IMR-90 (cell line): ENCODE data around the gene TTC23. TPM values are rescaled to one million over a fixed set of nuclear protein-coding genes. Genes with fewer than 3 reads are reported as not detected.

Experiments used
- ATAC-seq: fragments of 200-7000 bp; cut with Tn5 transposase; 2 replicates; pipeline ENCODE4 v1.9.1; 2020; ENCODE audit warnings: low read depth, mild to moderate bottlenecking, moderate library complexity
- BruUV-seq: library from RNA; stranded (reverse); fragments of 400-500 nt; replicated peaks from 2 replicates; lab custom pipeline; 2021; lab: Mats Ljungman, UMichigan
- CTCF ChIA-PET: fragments of 300-600 bp; formaldehyde crosslinking; extraction: SDS; loops from one replicate; lab custom pipeline; 2021; ENCODE audit warnings: antibody characterized with exemption; lab: Yijun Ruan, JAX
- POLR2A ChIA-PET: fragments of 300-600 bp; sonication (Branson Sonifier 250); formaldehyde crosslinking; loops from one replicate; lab custom pipeline; 2022; ENCODE audit warnings: antibody characterized with exemption; ENCODE audit not compliant: unreplicated experiment; lab: Charles Lee
- DNase-seq: peaks from one replicate; pipeline ENCODE4 v3.0.0; 2013
- H2AFZ ChIP-seq: replicated peaks from 2 replicates; pipeline ENCODE3; 2013; ENCODE audit warnings: low read length, mild to moderate bottlenecking; ENCODE audit not compliant: poor library complexity
- H2AK5ac ChIP-seq: 2 replicates; pipeline ENCODE4 v1.6.1; 2013; ENCODE audit warnings: low read depth, low read length, inconsistent platforms
- H2AK9ac ChIP-seq: replicated peaks from 2 replicates; pipeline ENCODE3; 2013; ENCODE audit warnings: mild to moderate bottlenecking, low read depth, low read length, moderate library complexity; ENCODE audit not compliant: poor library complexity
- H2BK120ac ChIP-seq: 2 replicates; pipeline ENCODE4 v1.6.1; 2013; ENCODE audit warnings: low read depth, low read length, inconsistent platforms
- H2BK15ac ChIP-seq: 3 replicates; pipeline ENCODE4 v1.6.1; 2013; ENCODE audit warnings: low read depth, low read length, inconsistent platforms
- H2BK20ac ChIP-seq: 2 replicates; pipeline ENCODE4 v1.6.1; 2013; ENCODE audit warnings: low read depth, mild to moderate bottlenecking, inconsistent platforms, low read length, moderate library complexity
- H2BK5ac ChIP-seq: 2 replicates; pipeline ENCODE4 v1.6.1; 2013; ENCODE audit warnings: mild to moderate bottlenecking, low read depth, low read length, inconsistent platforms; ENCODE audit not compliant: poor library complexity, severe bottlenecking
- H3K14ac ChIP-seq: replicated peaks from 2 replicates; pipeline ENCODE4 v1.6.1; 2013; ENCODE audit warnings: low read depth, low read length, inconsistent platforms
- H3K18ac ChIP-seq: 2 replicates; pipeline ENCODE4 v1.6.1; 2013; ENCODE audit warnings: low read depth, low read length, control low read depth
- H3K23ac ChIP-seq: 2 replicates; pipeline ENCODE4 v1.6.1; 2013; ENCODE audit warnings: low read depth, low read length, inconsistent platforms
- H3K27ac ChIP-seq: 2 replicates; pipeline ENCODE4 v1.5.1; 2013; ENCODE audit warnings: mild to moderate bottlenecking, control low read depth, low read length; ENCODE audit not compliant: insufficient read depth
- H3K27me3 ChIP-seq: 2 replicates; pipeline ENCODE4 v1.6.1; 2013; ENCODE audit warnings: low read length; ENCODE audit not compliant: control insufficient read depth, insufficient read depth
- H3K36me3 ChIP-seq: 2 replicates; pipeline ENCODE4 v1.6.1; 2013; ENCODE audit warnings: low read length, mixed read lengths; ENCODE audit not compliant: control insufficient read depth, insufficient read depth
- H3K4ac ChIP-seq: 2 replicates; pipeline ENCODE4 v1.6.1; 2013; ENCODE audit warnings: low read depth, low read length, inconsistent platforms
- H3K4me1 ChIP-seq: 2 replicates; pipeline ENCODE4 v1.6.1; 2013; ENCODE audit warnings: low read length, mixed read lengths; ENCODE audit not compliant: control insufficient read depth, insufficient read depth
- H3K4me2 ChIP-seq: 2 replicates; pipeline ENCODE4 v1.6.1; 2013; ENCODE audit warnings: low read depth, mild to moderate bottlenecking, control low read depth, low read length, moderate library complexity
- H3K4me3 ChIP-seq: 2 replicates; pipeline ENCODE4 v1.5.1; 2013; ENCODE audit warnings: low read depth, mild to moderate bottlenecking, control low read depth, low read length, moderate library complexity; ENCODE audit not compliant: insufficient read depth
- H3K56ac ChIP-seq: 2 replicates; pipeline ENCODE4 v1.6.1; 2013; ENCODE audit warnings: low read length, inconsistent platforms; ENCODE audit not compliant: insufficient read depth; ENCODE audit errors: extremely low read depth
- H3K79me1 ChIP-seq, 2 experiments: 2 replicates each; pipeline ENCODE4 v1.6.1; 2013; ENCODE audit warnings: low read length in 2 of 2, inconsistent platforms in 1 of 2, low read depth in 1 of 2
- H3K9ac ChIP-seq: 2 replicates; pipeline ENCODE4 v1.6.1; 2013; ENCODE audit warnings: low read depth, low read length, control low read depth
- H3K9me1 ChIP-seq: 2 replicates; pipeline ENCODE4 v1.6.1; 2013; ENCODE audit warnings: low read length, inconsistent platforms; ENCODE audit not compliant: insufficient read depth
- H3K9me3 ChIP-seq: 2 replicates; pipeline ENCODE4 v1.6.1; 2013; ENCODE audit warnings: low read length; ENCODE audit not compliant: control insufficient read depth, insufficient read depth
- H4K20me1 ChIP-seq: 2 replicates; pipeline ENCODE4 v1.6.1; 2013; ENCODE audit warnings: low read length, inconsistent platforms; ENCODE audit not compliant: insufficient read depth
- H4K5ac ChIP-seq: 2 replicates; pipeline ENCODE4 v1.6.1; 2013; ENCODE audit warnings: mild to moderate bottlenecking, low read depth, low read length, control low read depth
- H4K8ac ChIP-seq, 2 experiments: 2 replicates each; pipeline ENCODE4 v1.6.1; 2013; ENCODE audit warnings: low read depth in 2 of 2, low read length in 2 of 2, control low read depth in 1 of 2, inconsistent platforms in 1 of 2
- H4K91ac ChIP-seq: 2 replicates; pipeline ENCODE4 v1.6.1; 2013; ENCODE audit warnings: low read depth, low read length, inconsistent platforms; ENCODE audit not compliant: insufficient read depth
- BHLHE40 ChIP-seq: fragments of 150-350 bp; IDR thresholded peaks from 2 replicates; pipeline ENCODE4 v1.6.1; 2016; ENCODE audit warnings: mild to moderate bottlenecking, low read depth, low read length
- CEBPB ChIP-seq: IDR thresholded peaks from 2 replicates; pipeline ENCODE4 v1.6.1; 2012; ENCODE audit warnings: low read depth, low read length, improper control_type of control experiment
- CHD1 ChIP-seq: IDR thresholded peaks from 2 replicates; pipeline ENCODE4 v1.6.1; 2012; ENCODE audit warnings: low read depth, low read length, improper control_type of control experiment
- CTCF ChIP-seq: conservative IDR thresholded peaks from 2 replicates; pipeline ENCODE4 v1.5.1; 2012; ENCODE audit warnings: mild to moderate bottlenecking, low read depth, low read length, improper control_type of control experiment
- ELK1 ChIP-seq: fragments of 150-350 bp; IDR thresholded peaks from 2 replicates; pipeline ENCODE4 v1.6.1; 2016; ENCODE audit warnings: low read depth, mild to moderate bottlenecking, low read length, moderate library complexity, borderline replicate concordance
- FOS ChIP-seq: fragments of 150-350 bp; IDR thresholded peaks from 2 replicates; pipeline ENCODE4 v1.6.1; 2016; ENCODE audit warnings: low read depth, low read length
- MAFK ChIP-seq: IDR thresholded peaks from 2 replicates; pipeline ENCODE4 v1.6.1; 2012; ENCODE audit warnings: low read depth, low read length, improper control_type of control experiment
- MAZ ChIP-seq: IDR thresholded peaks from 2 replicates; pipeline ENCODE4 v1.6.1; 2012; ENCODE audit warnings: low read depth, mild to moderate bottlenecking, low read length, improper control_type of control experiment, moderate library complexity, borderline replicate concordance
- MXI1 ChIP-seq: IDR thresholded peaks from 2 replicates; pipeline ENCODE4 v1.6.1; 2012; ENCODE audit warnings: low read depth, mild to moderate bottlenecking, low read length, moderate library complexity, borderline replicate concordance
- NFE2L2 ChIP-seq: fragments of 150-350 bp; IDR thresholded peaks from 2 replicates; pipeline ENCODE4 v1.6.1; 2016; ENCODE audit warnings: low read depth, mild to moderate bottlenecking, low read length
- POLR2A ChIP-seq: IDR thresholded peaks from 2 replicates; pipeline ENCODE4 v1.6.1; 2012; ENCODE audit warnings: mild to moderate bottlenecking, low read depth, low read length
- RAD21 ChIP-seq: IDR thresholded peaks from 2 replicates; pipeline ENCODE4 v1.6.1; 2012; ENCODE audit warnings: low read length, improper control_type of control experiment
- RCOR1 ChIP-seq: IDR thresholded peaks from 2 replicates; pipeline ENCODE4 v1.6.1; 2012; ENCODE audit warnings: mild to moderate bottlenecking, low read length, improper control_type of control experiment; ENCODE audit not compliant: insufficient replicate concordance
- RFX5 ChIP-seq: IDR thresholded peaks from 2 replicates; pipeline ENCODE4 v1.8.0; 2012; ENCODE audit warnings: low read depth, mild to moderate bottlenecking, low read length, moderate library complexity
- SMC3 ChIP-seq: fragments of 150-350 bp; IDR thresholded peaks from 2 replicates; pipeline ENCODE4 v1.6.1; 2016; ENCODE audit warnings: low read depth, mild to moderate bottlenecking, antibody characterized with exemption, low read length, moderate library complexity
- USF2 ChIP-seq: fragments of 150-350 bp; IDR thresholded peaks from 2 replicates; pipeline ENCODE4 v1.6.1; 2017; ENCODE audit warnings: mild to moderate bottlenecking, antibody characterized with exemption, low read length, low read depth
- WGBS, 2 experiments: methylation state at CpG; one replicate each; pipeline versions ENCODE4 v1.1.5 to v1.1.7; 2013; ENCODE audit warnings: missing lambda C conversion rate in 2 of 2; ENCODE audit not compliant: insufficient read length in 1 of 2; ENCODE audit errors: extremely low coverage in 2 of 2; 5-methylcytosine and 5-hydroxymethylcytosine counted together
- dilution Hi-C: fragments of 300-500 bp; cut with HindIII; formaldehyde crosslinking; loops from one replicate; pipeline ENCODE4 v1.14.3; 2018; ENCODE audit warnings: low sequenced_read_pairs; ENCODE audit not compliant: unreplicated experiment
- in situ Hi-C: fragments of 300-500 bp; cut with MboI; formaldehyde crosslinking; loops from 3 replicates; pipeline ENCODE4 v1.14.3; 2019; ENCODE audit warnings: low sequenced_read_pairs, inconsistent platforms, mixed read lengths
- intact Hi-C: fragments of 100-400 bp; cut with micrococcal nuclease; formaldehyde crosslinking; loops from 2 replicates; pipeline ENCODE4 v1.10.0; 2022
- polyA plus RNA-seq, 3 experiments: library from polyadenylated mRNA; depleted of rRNA; stranded (reverse); fragments of >200 nt; gene quantifications; 2 replicates each; pipeline ENCODE4 v1.2.3, GENCODE V29; 2012; ENCODE audit warnings: low replicate concordance in 1 of 3
- total RNA-seq: library from RNA; depleted of rRNA; stranded (reverse); fragments of >200 nt; gene quantifications from 2 replicates; pipeline ENCODE4 v1.2.3, GENCODE V29; 2012

The TTC23 gene
- total and polyA plus RNA-seq, 2 of the 4 experiments (the other 2 are of a cell fraction), result 7.8 to 29.8 TPM

GRCh38 chr15:99182791-99183190, 66.6 kb downstream of the TTC23 start:
- BruUV-seq, result no TSS peak
- ChIA-PET CTCF (no interaction called here), POLR2A (no interaction called here)
- H3K27ac ChIP-seq, result no peak overlapping the region
- H3K56ac ChIP-seq, result no peak overlapping the region
- peaks cover 5% of the 10 kb centered on the region for H3K36me3 ChIP-seq
- no CpG with 5 or more reads among the region's 1 CpG for WGBS, 2 experiments
- no peak overlapping the region for H3K4me3 ChIP-seq
- in situ Hi-C loops (no loop called here), dilution Hi-C loops (no loop called here), intact Hi-C loops (no loop called here)
- H3K14ac ChIP-seq, result no peak overlapping the region
- H2AFZ ChIP-seq, result no peak overlapping the region
- H3K9me3 ChIP-seq, result no peaks in the 10 kb centered on the region
- H2BK15ac ChIP-seq, result no peak overlapping the region
- peaks cover 4% of the 10 kb centered on the region for H3K4me1 ChIP-seq
- H3K9ac ChIP-seq, result no peak overlapping the region
- H4K5ac ChIP-seq, result no peak overlapping the region
- no peak overlapping the region for H3K4me2 ChIP-seq
- H2AK9ac ChIP-seq, result no peak overlapping the region
- H4K8ac ChIP-seq, result no peak overlapping the region
- no peak overlapping the region for H2BK5ac ChIP-seq
- peaks cover 11% of the 10 kb centered on the region for H3K9me1 ChIP-seq
- H3K23ac ChIP-seq, result no peak overlapping the region
- H3K27me3 ChIP-seq, result no peaks in the 10 kb centered on the region
- H2BK20ac ChIP-seq, result no peak overlapping the region
- H4K20me1 ChIP-seq, result no peaks in the 10 kb centered on the region
- peaks cover 0 to 3% of the 10 kb centered on the region in 2 experiments; a peak in 1 of 4 replicates for H3K79me1 ChIP-seq
- no peak overlapping the region for H3K4ac ChIP-seq
- ATAC-seq (no peak), DNase-seq (no peak)
- no peak overlapping the region for H3K18ac ChIP-seq
- H2BK120ac ChIP-seq, result no peak overlapping the region
- no peak overlapping the region for H4K91ac ChIP-seq
- no peak overlapping the region for H2AK5ac ChIP-seq
- TF ChIP-seq ELK1, result no peak
- TF ChIP-seq CHD1, result no peak
- TF ChIP-seq MAFK, result no peak
- TF ChIP-seq POLR2A, result no peak
- no peak for TF ChIP-seq CEBPB
- TF ChIP-seq RFX5, result no peak
- TF ChIP-seq MXI1, result no peak
- no peak for TF ChIP-seq MAZ
- TF ChIP-seq BHLHE40, result no peak
- no peak for TF ChIP-seq NFE2L2
- no peak for TF ChIP-seq RCOR1
- TF ChIP-seq USF2, result no peak
- no peak for TF ChIP-seq CTCF
- TF ChIP-seq RAD21, result no peak
- no peak for TF ChIP-seq SMC3
- TF ChIP-seq FOS, result no peak
